Right ventricle myocardium inferior (tissue), 1 donor: Measurements from ENCODE around the gene CDAN1. TPM values are rescaled to one million over a fixed set of nuclear protein-coding genes. Genes with fewer than 3 reads are reported as not detected.

ENCODE experiments used
- ATAC-seq: fragments of 200-7000 bp; cut with Tn5 transposase; one replicate; pipeline ENCODE4 v1.9.1; 2020; ENCODE audit warnings: mild to moderate bottlenecking, moderate library complexity
- DNase-seq: peaks from one replicate; pipeline ENCODE4 v3.0.0; 2021; ENCODE audit errors: missing footprints
- intact Hi-C: fragments of 100-400 bp; cut with DNase I; formaldehyde crosslinking; loops from one replicate; pipeline ENCODE4 v1.11.0; 2022
- total RNA-seq: library from RNA; stranded (reverse); fragmentation: NEBNext Ultra II Directional; extraction: Animal tissue kit (Norgen Biotek cat#: 25700); gene quantifications from one replicate; pipeline ENCODE4 v1.2.1, GENCODE V29; 2021
- donor health status: DM: no; HTN: yes; CAD: no; lungs with severe emphysema.

Gene CDAN1
- total RNA-seq, 1 donor from 2014 or later = 6.2 TPM

DNA sequence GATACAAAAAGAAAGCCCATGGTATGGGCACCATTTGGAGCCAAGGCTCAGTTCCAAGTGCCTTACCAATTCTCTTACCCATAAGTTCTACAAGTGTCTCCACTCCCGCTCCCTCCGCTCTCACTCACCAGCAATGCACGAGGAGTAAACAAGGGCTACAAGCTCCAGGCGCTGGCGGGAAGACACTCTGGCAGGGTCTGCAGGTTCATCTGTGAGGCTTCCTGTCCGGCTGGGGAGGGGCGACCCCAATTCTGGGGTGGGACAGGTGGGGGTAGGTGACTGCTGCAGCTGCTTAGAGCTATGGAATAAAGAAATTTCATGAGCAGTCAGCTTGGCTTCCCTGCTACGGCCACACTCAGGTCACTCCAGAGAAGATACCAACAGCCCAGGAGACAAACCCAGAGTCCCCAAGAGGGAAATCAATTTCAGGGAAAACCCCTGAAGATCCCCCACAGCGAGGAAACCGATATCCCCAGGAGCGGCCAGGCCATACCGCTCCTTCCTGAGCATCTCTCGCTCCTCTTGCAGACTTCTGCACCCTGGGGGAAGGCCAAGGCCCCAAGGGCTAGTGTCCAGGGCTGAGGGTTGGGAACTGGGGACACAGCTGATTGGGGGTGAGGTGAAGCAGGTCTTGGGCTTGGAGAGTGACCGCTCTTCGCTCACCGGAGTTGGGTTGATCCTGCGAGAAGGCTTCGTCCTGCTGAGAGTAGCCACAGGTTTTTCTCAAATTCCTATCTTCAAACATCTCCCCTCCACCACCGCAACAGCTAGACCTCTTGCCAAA, 1.4 kb downstream of the CDAN1 start:
- ATAC-seq (no peak), DNase-seq (no peak)
- intact Hi-C loops = loop anchor here (10.0 kb wide), 1 partner anchor 189 kb away; the partner anchor contains the start of gene TTBK2

DNA sequence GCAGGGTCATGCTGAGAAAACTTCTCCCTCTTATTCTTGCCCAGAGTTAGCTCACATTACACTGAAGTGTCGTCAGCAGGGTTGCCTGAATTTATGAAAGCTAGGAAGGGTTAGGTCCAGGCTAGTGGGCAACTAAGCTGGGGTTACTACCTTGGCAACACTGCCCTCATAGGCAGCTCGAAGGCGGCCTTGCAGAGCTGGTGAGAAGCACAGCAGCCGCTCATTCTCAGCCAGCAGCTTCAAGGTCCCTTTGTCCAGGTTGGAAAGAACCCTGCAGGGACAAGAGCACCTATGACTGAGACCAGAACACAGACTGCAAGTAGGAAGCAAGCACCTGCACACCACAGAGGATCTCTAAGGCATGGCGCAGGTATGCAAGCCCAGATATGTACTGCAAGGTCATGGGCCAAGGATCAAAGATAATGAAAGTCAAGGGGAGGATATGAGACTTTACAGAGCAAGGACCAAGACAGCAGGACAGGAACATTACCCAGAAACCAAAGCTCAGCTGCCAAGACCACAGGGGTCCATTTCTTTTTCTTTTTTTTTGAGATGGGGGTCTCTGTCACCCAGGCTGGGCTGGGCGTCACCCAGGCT, 2.8 kb downstream of the CDAN1 start:
- no peak for DNase-seq
- intact Hi-C loops = loop anchor here (10.0 kb wide), 1 partner anchor 191 kb away; the partner anchor contains the start of gene TTBK2
- no peak for ATAC-seq

DNA sequence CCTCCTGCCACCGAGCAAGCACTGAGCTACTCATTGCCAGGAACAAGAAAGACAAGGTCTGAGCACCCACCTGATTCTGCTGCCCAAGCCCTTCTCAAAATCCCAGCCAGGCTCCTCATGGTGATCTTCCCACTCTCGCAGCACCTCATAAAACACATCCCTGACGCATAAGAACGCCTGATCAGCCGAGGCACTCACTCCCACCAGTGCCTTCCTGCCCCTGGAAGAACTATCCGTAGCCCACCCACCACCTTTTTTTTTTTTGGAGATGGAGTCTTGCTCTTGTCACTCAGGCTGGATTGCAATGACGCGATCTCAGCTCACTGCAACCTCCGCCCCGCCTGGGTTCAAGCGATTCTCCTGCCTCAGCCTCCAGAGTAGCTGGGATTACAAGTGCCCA, 3.9 kb downstream of the CDAN1 start:
- ATAC-seq (no peak), DNase-seq (no peak)
- intact Hi-C loops = loop anchor here (10.0 kb wide), 1 partner anchor 192 kb away; the partner anchor contains the start of gene TTBK2

DNA sequence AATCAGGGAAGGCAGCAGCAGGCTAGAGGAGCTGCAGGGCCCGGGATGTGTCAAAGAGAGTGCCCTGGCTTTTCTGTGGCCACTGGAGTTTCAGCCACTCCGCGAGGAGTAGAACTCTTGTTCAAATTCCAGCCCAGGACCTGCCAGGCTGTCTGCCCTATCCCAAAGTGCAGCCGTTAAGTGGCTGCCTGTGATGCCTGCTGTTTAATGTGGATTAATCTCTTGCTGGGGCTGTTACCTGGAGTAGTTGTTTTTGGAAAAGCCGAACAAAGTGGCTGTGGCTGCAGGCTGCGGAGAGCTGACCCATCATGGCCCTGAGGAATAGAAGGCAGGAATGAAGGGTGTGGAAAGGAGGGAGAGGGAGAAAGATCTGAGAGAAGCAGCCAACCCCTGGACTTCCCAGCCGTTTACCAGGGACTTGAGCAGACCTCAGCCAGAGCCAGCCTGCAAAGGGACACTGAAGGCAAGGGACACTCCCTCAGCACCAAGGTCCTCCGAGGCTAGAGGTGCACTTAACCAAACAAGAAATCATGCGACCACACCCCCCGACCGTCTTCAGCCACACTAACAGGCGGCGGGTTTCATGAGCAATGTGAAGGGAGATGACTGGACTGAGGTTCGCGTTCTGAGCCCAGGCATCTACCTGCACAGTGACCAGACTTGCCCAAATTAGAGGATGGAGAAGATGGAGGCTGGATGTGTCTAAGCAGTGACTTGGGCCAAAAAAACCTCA, 4.7 kb downstream of the CDAN1 start:
- no peak for ATAC-seq
- intact Hi-C loops = loop anchor here (10.0 kb wide), 1 partner anchor 193 kb away; the partner anchor contains the start of gene TTBK2
- no peak for DNase-seq

DNA sequence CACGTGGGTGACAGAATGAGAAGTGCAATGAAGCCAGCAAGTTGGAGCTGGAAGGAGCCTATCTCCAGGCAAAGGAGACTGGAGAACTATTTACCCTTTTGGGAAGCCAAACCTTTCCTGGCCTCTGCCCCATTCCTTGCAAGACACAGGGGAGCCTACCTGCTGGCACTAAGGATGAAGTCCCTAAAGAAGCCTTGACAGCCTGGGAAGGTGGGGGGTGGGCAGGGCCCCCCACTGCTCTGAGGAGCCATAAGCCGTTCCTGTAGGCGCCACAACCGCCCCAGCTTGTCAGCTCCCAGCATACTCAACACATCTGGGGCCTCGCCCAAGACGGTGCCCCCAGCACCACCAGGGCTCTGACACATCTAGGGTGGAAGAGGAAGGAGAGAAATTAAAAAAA, 5.5 kb downstream of the CDAN1 start:
- ATAC-seq = no peak
- DNase-seq = no peak
- intact Hi-C loops = loop anchor here (10.0 kb wide), 1 partner anchor 193 kb away; the partner anchor contains the start of gene TTBK2

DNA sequence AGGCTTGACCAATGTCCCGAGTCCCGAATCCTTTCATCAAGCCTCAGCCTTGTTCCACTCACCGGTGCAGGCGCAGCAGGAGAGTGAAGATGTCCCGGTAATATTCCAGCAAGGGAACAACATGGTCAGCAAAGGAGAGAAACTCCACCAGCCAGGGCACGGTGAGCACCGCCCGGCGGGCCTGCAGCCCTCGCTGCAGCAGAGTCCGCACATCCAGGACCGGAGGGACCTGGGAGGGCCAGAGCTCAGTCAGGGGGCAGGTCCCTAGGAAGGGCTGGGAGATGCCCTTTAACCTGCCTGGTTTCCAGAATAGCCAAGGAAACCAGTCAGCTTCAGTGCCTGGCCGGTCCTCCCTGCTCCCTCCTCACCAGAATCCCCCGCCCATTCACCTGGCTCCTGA, 6.4 kb downstream of the CDAN1 start:
- intact Hi-C loops = loop anchor here (10.0 kb wide), 1 partner anchor 194 kb away; the partner anchor contains the start of gene TTBK2
- ATAC-seq = no peak
- no peak for DNase-seq

DNA sequence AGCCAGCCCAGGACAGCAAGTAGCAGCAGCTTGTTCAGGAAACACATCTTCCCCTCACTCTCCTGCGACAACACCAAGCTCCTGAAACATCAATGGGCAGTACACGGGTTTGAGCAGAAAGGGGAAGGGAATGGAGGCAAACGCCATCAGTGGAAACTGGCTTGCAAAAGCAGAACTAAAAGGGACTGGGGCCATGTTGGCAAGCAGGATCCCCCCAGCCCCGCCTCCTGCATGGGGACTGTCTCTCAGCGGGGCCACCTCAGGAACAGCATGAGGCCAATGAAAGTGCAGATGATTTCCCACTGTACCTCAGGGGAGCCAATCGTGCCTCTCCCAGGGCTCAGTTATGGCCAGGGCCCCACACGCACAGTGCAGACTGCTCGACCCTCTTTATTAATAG, 6.8 kb downstream of the CDAN1 start:
- intact Hi-C loops = loop anchor here (10.0 kb wide), 1 partner anchor 195 kb away; the partner anchor contains the start of gene TTBK2
- ATAC-seq = no peak
- DNase-seq = no peak

DNA sequence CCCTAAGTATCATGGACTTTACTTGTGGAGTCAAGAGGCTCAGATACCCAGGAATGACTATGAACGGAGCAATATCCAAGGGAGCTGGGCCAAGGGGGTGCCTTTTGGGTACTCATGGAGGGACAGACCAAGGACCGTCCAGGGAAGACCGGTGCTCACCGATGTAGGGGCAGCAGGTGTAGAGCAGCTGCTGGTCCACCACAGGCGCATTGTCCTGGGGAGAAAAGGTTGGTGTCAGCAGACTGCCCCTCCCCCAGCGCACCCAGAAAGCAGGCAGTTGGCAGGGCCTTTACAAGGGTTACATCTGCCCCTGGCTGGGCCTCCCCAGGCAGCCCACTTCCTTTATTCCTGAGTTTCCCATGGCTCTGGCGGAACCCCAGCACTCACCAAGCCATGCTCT, 7.5 kb downstream of the CDAN1 start:
- intact Hi-C loops = no loop called here
- DNase-seq = no peak
- no peak for ATAC-seq

DNA sequence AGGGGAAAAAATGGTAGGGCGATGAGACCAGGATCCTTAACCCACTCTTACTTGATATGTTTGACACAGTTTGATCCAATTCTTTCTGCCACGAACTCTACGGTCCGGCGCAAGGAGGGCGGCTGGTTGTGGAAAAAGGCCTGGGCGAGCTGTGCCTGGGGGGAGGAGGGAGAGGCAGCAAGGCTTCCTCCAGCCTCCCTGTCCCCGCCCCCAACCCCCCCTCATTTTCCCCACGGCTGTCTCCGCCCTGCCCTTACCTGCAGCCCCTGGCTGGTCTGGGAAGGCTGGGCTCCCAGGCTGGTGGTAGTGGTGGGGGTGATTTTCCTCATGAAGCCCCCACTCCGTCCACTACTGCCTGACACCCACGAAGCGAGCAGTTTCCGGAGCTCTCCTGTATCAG, 8.0 kb downstream of the CDAN1 start:
- intact Hi-C loops = no loop called here
- DNase-seq (no peak), ATAC-seq (no peak)

DNA sequence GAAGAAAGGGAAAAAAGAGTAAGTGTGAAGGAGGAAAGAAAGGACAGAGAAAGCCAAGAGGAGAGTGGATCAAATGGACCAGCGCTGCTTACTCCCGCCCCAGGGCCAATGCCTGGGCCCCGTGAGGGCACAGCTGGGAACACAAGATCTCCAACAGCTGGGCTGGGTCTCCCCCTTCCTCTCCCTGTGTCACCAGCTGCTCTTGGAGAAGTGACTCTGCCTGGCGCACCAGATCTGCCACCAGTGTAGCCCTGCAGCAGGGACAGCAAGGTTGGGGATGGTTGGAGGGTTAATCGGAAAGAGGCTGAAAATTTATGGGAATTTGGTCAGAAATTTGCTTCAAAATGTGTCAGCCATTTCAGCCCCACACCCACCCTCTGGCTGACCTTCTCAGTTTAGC, 8.4 kb downstream of the CDAN1 start:
- DNase-seq = no peak
- intact Hi-C loops = no loop called here
- ATAC-seq = no peak

DNA sequence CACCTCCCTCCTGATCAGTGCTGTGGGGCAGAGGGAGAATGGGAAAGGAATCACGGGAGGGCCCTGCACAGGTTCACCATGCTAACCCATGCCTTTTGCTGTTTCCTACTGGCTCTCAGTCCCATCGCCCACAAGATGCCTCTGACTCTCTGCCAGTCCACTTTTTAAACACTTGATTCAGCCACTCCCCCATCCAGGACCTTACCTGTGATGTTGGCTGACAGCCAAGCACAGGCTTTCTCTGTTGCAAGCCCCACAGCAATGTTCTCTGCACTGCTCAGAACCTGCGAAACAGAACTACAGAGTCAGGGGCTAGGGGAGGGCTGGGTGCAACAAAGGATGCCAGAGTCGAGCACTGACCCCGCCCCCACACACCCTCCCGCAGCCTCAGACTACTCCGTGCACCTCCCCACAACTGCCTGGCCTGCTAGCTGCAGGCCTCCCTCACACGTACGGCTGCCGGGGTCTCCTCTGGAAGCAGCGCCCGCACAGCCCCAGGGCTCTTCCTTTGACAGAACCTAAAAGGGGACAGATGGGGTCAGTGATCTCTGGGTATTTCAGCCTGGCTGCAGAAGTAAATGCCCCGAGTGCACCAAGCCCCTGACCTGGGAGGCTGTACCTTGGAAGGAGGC, 9.1 kb downstream of the CDAN1 start:
- intact Hi-C loops = no loop called here
- ATAC-seq (no peak), DNase-seq (no peak)

DNA sequence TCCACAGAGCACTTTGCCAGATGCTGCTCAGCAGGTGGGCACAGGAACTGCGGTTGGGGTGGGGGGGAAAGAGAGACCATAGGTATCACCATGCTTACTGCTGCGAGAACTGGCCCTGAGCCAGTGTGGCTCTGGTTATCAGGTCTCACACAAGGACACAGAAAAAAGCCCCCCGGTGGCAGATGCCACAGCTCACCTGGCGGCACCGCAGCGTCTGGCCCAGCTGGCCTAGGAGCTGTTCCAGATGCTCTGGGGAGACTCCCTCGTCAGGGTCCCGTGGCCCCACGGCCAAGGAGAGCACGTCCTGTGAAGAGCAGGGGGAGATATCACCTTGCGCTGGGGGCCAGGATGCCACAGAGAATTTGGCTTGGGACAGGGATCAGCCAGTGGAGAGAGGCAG, 10.8 kb downstream of the CDAN1 start:
- ATAC-seq (no peak), DNase-seq (no peak)
- intact Hi-C loops = no loop called here

DNA sequence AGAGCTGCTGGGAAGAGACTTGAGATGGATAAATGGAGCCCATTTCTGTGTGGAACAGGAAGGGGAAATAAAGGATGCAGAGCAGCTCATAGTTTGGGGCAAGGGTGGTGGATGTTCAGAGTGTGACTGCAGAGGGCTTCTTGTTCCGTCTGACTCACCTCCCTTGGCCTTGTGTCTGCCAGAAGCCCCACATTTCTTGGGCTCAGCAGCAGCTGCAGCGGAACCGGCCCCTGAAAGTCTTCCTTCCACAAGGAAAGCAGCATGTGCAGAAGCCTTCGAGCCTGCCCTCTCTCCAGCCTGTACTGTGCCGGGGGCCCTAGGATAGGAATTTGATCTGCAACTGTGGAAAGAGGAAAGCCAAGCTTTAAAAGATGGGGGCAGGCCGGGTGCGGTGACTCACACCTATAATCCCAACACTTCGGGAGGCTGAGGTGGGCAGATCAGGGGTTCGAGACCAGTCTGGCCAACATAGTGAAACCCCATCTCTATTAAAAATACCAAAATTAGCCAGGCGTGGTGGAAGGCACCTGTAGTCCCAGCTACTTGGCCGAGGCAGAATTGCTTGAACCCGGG, 11.5 kb downstream of the CDAN1 start:
- intact Hi-C loops = no loop called here
- DNase-seq (no peak), ATAC-seq (no peak)

DNA sequence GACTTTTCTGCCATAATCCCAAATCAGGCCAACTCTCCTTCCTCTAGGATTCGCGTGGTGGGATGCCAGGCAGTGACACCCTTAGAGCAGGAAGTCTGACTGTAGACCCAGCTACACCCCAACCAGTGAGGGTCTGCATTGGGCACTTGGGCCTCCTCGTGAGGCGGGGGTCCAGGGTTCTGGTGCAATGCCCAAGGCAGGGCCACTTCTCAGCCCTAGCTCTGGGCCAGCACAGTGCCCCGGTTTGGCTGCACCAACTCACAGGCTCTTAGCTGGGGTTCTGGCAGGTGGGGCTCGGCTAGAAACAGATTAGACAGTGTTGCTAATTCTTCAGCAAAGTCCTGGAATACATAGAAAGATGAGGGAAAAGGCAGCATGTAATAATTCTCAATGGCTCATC, 12.7 kb downstream of the CDAN1 start:
- ATAC-seq = no peak

DNA sequence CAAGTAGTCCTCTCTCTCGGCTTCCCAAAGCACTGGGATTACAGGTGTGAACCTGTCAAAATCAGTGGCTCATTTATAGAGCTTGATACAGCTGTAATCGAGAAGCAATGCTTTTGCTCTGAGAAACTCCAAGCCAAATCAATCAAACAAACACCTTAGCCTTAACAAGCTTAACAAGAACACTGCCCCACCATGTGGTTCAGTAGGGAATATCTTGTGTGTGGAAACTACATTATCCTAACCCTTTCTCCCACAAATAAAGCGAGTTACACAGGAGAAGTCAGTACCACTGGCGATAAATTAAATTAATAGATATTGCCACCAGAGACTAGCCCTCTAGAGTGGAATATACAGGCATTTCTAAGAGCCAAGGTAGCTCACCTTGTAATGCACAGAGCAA, 13.9 kb downstream of the CDAN1 start:
- intact Hi-C loops = no loop called here
- DNase-seq = no peak
- ATAC-seq = no peak

More for the DNA sequence above, 12.7 kb downstream of the CDAN1 start:
- intact Hi-C loops = no loop called here
- DNase-seq = no peak

DNA sequence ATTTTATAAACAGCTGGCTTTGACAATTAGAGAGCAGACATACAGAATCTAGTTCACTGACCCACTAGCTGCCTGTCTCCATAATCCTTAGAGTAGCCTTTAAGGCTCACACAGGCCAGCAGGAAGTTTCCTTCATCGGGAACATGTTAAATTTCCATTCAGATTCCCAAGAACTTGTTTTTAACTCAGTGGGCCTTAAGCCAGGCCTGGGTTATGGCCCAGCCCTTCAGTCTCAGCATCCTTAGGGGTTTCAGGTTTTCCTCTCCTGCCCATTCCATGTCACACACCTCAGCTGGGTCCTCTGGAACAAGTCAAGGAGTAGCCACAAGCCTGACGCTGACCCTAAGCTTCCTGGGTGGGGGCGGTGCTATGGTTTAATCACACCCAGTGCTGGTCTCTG, 15.0 kb downstream of the CDAN1 start:
- DNase-seq (no peak), ATAC-seq (peak; percentile 11)
- intact Hi-C loops = no loop called here

DNA sequence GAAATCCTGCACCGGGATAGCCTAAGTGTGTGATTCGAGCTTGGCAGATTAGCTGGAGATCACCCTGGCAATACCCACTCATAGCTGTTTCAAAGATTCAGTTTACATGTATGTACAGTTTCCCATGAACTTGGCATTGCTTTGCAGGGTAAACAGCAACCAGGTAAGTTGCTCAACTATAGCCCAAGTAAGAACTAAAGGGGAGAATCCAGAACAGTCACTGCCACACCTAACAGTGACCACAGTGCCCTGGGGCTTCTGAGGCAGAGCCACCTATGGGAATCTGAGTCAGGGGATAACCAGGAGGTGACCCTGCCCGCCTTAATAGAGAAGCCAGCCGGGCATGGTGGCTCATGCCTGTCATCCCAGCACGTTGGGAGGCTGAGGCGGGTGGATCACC, 15.9 kb downstream of the CDAN1 start:
- intact Hi-C loops = no loop called here
- ATAC-seq (no peak), DNase-seq (no peak)

DNA sequence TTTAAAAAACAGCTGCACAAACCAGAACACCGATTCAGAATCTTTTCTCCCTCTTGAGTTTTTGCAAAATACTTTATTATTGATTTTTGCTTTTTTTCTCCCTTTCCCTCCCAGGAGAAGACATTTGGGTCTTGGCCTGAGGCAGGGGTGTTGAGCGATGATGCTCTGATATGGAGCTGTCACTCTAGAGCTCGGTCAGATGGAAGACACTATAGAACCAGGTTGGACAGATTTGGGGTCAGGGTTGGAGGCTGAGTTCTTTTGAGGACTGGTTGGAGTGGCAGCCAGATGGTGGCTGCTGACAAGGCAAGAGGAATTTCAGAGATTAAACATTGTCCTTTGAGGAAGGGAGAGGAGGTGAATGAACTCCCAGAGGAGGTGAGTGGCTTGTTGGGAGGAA, 16.9 kb downstream of the CDAN1 start:
- no peak for ATAC-seq
- intact Hi-C loops = no loop called here
- no peak for DNase-seq

DNA sequence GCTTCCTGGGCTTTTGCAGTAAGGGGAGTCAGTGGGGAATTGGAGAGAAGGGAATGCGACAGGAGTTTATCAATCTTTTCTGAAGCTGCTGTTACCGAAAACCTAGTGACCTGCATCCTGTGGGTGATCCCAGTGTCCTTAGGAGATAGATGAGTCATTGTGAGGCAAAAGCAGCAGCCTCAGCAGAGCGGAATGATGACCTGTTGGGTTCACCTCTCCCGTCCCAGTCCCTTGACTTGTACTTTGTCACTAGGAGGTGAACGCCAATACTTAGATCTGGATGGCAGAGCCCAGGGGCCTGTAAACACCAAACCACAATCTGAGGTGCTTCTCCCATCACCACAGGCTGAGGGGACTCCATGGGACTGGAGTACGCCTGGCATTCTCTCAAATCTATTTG, 17.9 kb downstream of the CDAN1 start:
- ATAC-seq = no peak
- no peak for DNase-seq
- intact Hi-C loops = no loop called here
